Measurements from ENCODE around the gene PAPSS1.

DNA sequence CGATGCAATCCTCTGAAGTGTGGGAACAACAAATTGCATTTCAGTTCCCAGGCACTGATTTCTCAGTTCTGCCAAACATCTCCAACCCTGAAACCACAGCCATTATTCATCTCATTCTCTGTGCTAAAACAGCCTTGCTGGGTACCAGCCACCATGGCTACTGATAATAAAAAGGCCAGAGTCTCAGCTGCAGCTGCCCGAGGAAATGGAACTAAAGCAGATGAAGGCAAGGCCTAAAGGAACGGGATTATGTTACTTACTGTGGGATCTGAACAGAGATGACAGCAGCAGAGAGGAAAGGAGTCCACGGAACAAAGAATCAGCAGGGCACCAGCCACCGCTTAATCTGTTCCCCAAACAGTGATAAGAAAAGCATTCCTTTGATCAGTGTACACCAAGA, 155.7 kb downstream of the PAPSS1 start:
- TF ChIP-seq, protein P1, sequence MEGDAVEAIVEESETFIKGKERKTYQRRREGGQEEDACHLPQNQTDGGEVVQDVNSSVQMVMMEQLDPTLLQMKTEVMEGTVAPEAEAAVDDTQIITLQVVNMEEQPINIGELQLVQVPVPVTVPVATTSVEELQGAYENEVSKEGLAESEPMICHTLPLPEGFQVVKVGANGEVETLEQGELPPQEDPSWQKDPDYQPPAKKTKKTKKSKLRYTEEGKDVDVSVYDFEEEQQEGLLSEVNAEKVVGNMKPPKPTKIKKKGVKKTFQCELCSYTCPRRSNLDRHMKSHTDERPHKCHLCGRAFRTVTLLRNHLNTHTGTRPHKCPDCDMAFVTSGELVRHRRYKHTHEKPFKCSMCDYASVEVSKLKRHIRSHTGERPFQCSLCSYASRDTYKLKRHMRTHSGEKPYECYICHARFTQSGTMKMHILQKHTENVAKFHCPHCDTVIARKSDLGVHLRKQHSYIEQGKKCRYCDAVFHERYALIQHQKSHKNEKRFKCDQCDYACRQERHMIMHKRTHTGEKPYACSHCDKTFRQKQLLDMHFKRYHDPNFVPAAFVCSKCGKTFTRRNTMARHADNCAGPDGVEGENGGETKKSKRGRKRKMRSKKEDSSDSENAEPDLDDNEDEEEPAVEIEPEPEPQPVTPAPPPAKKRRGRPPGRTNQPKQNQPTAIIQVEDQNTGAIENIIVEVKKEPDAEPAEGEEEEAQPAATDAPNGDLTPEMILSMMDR (conservative IDR thresholded peaks at IDR 0.05 in 1 of 2, IDR thresholded peaks at IDR 0.05 in 1 of 2; ENCODE audit: extremely low read depth in 1 of 2, insufficient read depth in 1 of 2, low read depth in 1 of 2, low read length in 2 of 2) = no peak
- no peak for TF ChIP-seq EZH2 (IDR thresholded peaks at IDR 0.05; ENCODE audit: borderline replicate concordance, low read length)
